ENCODE measurements around the gene WRNIP1. TPM values are rescaled to one million over a fixed set of nuclear protein-coding genes. Genes with fewer than 3 reads are reported as not detected.

Gene WRNIP1
- total and polyA plus RNA-seq, 2 of the 4 experiments (the other 2 are of a cell fraction), result 43.7 to 47.1 TPM

- no TSS peak for BruUV-seq (replicated peaks)
- ChIA-PET CTCF (interaction anchor here (1.3 to 1.4 kb wide), 2 partner anchors 13 to 43 kb away, joined by 3 to 4 read pairs; no protein-coding TSS in a partner anchor), POLR2A (ENCODE audit: unreplicated experiment) (no interaction called here)
- Histone ChIP-seq H2BK15ac (ENCODE audit: low read depth, low read length) (no peak overlapping the region), H3K23ac (ENCODE audit: low read depth, low read length) (no peak overlapping the region), H3K9ac (ENCODE audit: low read depth, low read length) (no peak overlapping the region), H2BK5ac (ENCODE audit: low read depth, low read length, poor library complexity, severe bottlenecking) (peak overlapping the region; percentile 65), H2BK120ac (ENCODE audit: low read depth, low read length) (no peak overlapping the region), H2AK9ac (replicated peaks; ENCODE audit: low read depth, low read length, poor library complexity) (no peak overlapping the region), H3K27ac (ENCODE audit: insufficient read depth, low read length) (no peak overlapping the region), H3K14ac (replicated peaks; ENCODE audit: low read depth, low read length) (no peak overlapping the region), H4K5ac (ENCODE audit: low read depth, low read length) (no peak overlapping the region), H3K9me1 (ENCODE audit: insufficient read depth, low read length) (peaks cover 3% of the 10 kb centered on the region), H4K8ac (ENCODE audit: low read depth in 2 of 2, low read length in 2 of 2) (no peak overlapping the region), H3K27me3 (ENCODE audit: control insufficient read depth, insufficient read depth, low read length) (no peaks in the 10 kb centered on the region), H3K4me3 (ENCODE audit: insufficient read depth, low read depth, low read length) (no peak overlapping the region), H3K4me2 (ENCODE audit: low read depth, low read length) (no peak overlapping the region), H3K4me1 (ENCODE audit: control insufficient read depth, insufficient read depth, low read length) (no peaks in the 10 kb centered on the region), H3K9me3 (ENCODE audit: control insufficient read depth, insufficient read depth, low read length) (no peaks in the 10 kb centered on the region), H4K91ac (ENCODE audit: insufficient read depth, low read depth, low read length) (no peak overlapping the region), H3K79me1 (ENCODE audit: low read depth in 1 of 2, low read length in 2 of 2) (peaks cover 8 to 13% of the 10 kb centered on the region in 2 experiments; a peak in 3 of 4 replicates), H2AK5ac (ENCODE audit: low read depth, low read length) (no peak overlapping the region), H3K56ac (ENCODE audit: extremely low read depth, insufficient read depth, low read length) (no peak overlapping the region), H3K36me3 (ENCODE audit: control insufficient read depth, insufficient read depth, low read length) (peaks cover 12% of the 10 kb centered on the region), H3K18ac (ENCODE audit: low read depth, low read length) (no peak overlapping the region), H2AFZ (replicated peaks; ENCODE audit: low read length, poor library complexity) (no peak overlapping the region), H3K4ac (ENCODE audit: low read depth, low read length) (no peak overlapping the region), H2BK20ac (ENCODE audit: low read depth, low read length) (no peak overlapping the region), H4K20me1 (ENCODE audit: insufficient read depth, low read length) (no peaks in the 10 kb centered on the region)
- no peak for DNase-seq
- in situ Hi-C loops (cut with MboI; ENCODE audit: low sequenced_read_pairs) (no loop called here), intact Hi-C loops (cut with micrococcal nuclease) (no loop called here), dilution Hi-C loops (cut with HindIII; ENCODE audit: low sequenced_read_pairs, unreplicated experiment) (no loop called here)
- ATAC-seq (ENCODE audit: low read depth), result no peak
- TF ChIP-seq RAD21 (IDR thresholded peaks at IDR 0.05; ENCODE audit: low read length) (no peak), USF2 (IDR thresholded peaks at IDR 0.05; ENCODE audit: low read depth, low read length) (no peak), POLR2A (IDR thresholded peaks at IDR 0.05; ENCODE audit: low read depth, low read length) (no peak), CEBPB (IDR thresholded peaks at IDR 0.05; ENCODE audit: low read depth, low read length) (no peak)
These were observed 69.1 kb downstream of the WRNIP1 start for GRCh38 chr6:2834262-2834661.

Other genes with a start within 250 kb of the WRNIP1 start
- gene MYLK4, start 14.5 kb upstream of the WRNIP1 start, total RNA-seq (2012; rRNA removed), result under 0.01 TPM in 2 replicates
- 0.07 TPM in 2 replicates for gene MYLK4, start 14.5 kb upstream of the WRNIP1 start, polyA plus RNA-seq (2012; rRNA removed)
- gene SERPINB1, start 76.5 kb downstream of the WRNIP1 start, total RNA-seq (2012; rRNA removed), result 6.1 TPM in 2 replicates
- gene SERPINB1, start 76.5 kb downstream of the WRNIP1 start, polyA plus RNA-seq (2012; rRNA removed), result 7.0 and 9.1 TPM in 2 replicates
- 2.3 and 2.5 TPM in 2 replicates for gene SERPINB9, start 137.9 kb downstream of the WRNIP1 start, total RNA-seq (2012; rRNA removed)
- 2.2 and 2.3 TPM in 2 replicates for gene SERPINB9, start 137.9 kb downstream of the WRNIP1 start, polyA plus RNA-seq (2012; rRNA removed)
- 37.1 and 60.3 TPM in 2 replicates for gene SERPINB6, start 206.2 kb downstream of the WRNIP1 start, total RNA-seq (2012; rRNA removed)
- gene SERPINB6, start 206.2 kb downstream of the WRNIP1 start, polyA plus RNA-seq (2012; rRNA removed), result 78.7 and 91.1 TPM in 2 replicates
- 59.4 and 72.1 TPM in 2 replicates for gene NQO2, start 234.5 kb downstream of the WRNIP1 start, total RNA-seq (2012; rRNA removed)
- gene NQO2, start 234.5 kb downstream of the WRNIP1 start, polyA plus RNA-seq (2012; rRNA removed), result 41.9 and 42.5 TPM in 2 replicates

Data from IMR-90 (cell line).